ENCODE results near the gene METTL15.

DNA sequence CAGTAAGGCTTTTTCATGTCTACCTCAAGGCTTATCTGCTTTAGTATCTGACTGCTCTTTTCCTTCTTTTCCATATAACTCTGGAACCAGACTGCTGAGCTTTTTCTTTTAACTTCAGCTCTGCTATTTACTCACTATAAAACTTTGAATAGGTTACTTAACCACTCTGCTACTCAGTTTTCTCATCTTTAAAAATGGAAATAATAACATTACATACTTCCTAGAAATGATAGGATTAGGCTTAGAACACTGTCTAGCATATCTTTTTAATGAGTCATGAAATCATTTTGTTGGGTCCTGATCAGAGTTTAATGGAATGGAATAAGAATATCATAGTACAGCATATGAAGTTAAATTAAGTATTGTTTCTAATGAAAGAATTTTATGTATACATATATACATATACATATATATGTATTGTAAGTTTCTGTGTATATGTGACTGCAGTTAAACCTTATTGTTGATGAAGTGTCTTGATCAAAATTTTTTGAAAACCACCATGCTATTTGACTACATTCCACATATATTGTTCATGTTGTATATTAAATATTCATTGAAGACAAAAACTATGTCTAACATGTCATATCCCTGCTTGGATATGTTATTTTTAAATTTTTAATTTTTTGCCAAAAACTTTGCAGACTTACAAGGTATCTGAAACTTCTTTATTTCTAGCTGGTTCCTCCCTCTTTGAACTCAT is 120.2 kb downstream of the METTL15 start:
- TF ChIP-seq, protein P1, sequence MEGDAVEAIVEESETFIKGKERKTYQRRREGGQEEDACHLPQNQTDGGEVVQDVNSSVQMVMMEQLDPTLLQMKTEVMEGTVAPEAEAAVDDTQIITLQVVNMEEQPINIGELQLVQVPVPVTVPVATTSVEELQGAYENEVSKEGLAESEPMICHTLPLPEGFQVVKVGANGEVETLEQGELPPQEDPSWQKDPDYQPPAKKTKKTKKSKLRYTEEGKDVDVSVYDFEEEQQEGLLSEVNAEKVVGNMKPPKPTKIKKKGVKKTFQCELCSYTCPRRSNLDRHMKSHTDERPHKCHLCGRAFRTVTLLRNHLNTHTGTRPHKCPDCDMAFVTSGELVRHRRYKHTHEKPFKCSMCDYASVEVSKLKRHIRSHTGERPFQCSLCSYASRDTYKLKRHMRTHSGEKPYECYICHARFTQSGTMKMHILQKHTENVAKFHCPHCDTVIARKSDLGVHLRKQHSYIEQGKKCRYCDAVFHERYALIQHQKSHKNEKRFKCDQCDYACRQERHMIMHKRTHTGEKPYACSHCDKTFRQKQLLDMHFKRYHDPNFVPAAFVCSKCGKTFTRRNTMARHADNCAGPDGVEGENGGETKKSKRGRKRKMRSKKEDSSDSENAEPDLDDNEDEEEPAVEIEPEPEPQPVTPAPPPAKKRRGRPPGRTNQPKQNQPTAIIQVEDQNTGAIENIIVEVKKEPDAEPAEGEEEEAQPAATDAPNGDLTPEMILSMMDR (IDR thresholded peaks at IDR 0.05; ENCODE audit: low read length) = no peak
- TF ChIP-seq EZH2 (optimal IDR thresholded peaks at IDR 0.05; ENCODE audit: low read depth, low read length) (no peak), EZH2phosphoT487 (IDR thresholded peaks at IDR 0.05; ENCODE audit: low read length) (no peak)

Measured in MM.1S (cell line).